HG03280 (cell line): ENCODE results near the gene GTPBP2.
"Not testable (repeated sequence)": the region's sequence is repeated elsewhere in the genome, so short reads cannot be mapped to it uniquely, and the experiment has no call there.

Experiments
- ATAC-seq: cut with Tn5 transposase; IDR thresholded peaks from one replicate; pipeline ENCODE4 v1.9.1; 2021; ENCODE audit warnings: mild to moderate bottlenecking, moderate library complexity; ENCODE audit not compliant: unreplicated experiment

GTPBP2 gene

DNA sequence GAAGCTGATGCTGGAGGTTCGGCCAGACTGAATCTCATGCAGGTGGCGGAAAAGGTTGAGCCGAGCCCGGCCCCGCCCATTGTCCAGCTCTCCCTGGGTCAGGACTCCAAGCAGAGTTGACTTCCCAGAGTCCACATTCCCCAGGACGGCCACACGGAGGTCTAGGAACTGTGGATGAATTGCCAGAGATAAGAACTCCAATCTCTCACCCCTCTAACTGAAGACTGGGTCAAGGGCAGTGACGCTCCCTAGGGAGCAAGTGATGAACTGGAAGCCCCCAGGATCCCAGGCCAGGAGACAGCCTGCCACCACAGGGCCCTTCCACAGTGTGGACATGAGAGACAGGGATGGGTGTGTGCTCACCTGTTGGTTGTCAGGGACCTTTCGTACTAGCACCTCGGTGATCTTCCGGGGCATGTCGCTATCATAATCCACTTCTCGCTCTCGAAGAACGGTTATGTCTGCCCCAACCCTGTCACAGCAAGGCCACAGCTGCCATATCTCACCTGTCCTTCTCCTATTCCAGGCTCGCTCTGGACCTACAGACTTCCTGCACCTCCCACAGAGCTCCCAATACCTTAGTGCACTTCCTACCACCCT, 3.6 kb downstream of the GTPBP2 start:
- ATAC-seq = no peak

- no peak for ATAC-seq
Observed at GRCh38 chr6:43624786-43625288, 4.2 kb downstream of the GTPBP2 start.

DNA sequence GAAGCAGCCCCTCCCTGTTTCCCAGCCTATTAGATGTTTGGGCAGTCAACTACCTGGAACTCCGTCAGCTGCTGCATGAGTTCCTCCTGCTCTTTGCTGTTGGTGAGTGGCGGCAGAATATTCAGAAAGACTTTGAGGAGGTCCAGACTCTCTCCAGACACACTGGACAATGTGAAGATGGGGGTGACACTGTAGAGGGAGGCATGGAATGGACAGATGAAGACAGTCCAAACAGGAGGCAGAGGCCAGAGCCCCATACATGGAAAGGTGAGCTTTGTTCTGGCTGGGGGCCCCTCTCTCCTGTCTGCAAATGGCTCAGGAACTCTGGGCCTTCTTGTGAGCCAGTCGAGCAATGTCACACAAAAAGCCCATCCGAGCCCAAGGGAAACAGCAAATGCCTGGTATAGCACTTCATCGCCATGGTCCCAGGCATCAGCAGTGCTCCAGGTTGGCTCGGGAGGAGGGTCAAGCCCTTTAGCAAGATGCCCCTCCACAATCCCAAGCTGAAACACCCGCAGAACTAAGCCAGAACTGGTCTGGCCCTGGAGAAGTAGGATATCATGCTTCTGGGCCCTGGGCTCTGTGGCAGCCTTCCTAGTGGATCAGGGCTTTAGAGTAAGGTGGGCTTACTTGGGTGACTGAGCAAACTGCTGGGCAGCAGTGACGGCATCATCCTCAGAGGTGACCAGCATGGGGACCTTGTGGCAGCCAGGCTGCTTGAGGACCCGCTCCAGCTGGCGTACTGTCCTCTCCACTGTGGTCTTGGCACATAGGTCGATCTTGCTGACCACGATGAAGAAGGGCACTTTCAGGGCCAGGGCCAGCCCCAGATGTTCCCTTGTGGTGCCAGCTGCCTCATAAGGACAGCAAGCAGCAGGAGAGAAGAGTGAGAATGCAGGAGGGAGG, 4.9 kb downstream of the GTPBP2 start:
- ATAC-seq = no peak

- ATAC-seq = no peak
Observed at GRCh38 chr6:43622541-43622940, 6.5 kb downstream of the GTPBP2 start.

DNA sequence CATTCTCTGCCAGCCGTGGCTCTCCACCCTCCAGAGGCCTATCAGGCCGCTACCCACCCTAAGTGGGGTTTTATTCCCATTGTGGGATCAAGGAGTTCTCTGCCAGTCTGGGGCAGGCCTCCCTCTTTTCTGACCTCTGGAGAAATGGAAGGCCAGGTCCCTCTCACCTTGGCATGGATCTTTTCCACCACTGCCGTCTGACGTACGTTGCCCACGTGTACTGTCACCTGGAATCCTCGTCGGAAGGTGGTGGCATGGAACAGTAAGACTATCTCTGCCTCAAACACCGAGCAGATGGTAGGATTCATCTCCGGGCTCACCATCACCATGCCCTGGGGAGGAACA, 7.3 kb downstream of the GTPBP2 start:
- no peak for ATAC-seq

DNA sequence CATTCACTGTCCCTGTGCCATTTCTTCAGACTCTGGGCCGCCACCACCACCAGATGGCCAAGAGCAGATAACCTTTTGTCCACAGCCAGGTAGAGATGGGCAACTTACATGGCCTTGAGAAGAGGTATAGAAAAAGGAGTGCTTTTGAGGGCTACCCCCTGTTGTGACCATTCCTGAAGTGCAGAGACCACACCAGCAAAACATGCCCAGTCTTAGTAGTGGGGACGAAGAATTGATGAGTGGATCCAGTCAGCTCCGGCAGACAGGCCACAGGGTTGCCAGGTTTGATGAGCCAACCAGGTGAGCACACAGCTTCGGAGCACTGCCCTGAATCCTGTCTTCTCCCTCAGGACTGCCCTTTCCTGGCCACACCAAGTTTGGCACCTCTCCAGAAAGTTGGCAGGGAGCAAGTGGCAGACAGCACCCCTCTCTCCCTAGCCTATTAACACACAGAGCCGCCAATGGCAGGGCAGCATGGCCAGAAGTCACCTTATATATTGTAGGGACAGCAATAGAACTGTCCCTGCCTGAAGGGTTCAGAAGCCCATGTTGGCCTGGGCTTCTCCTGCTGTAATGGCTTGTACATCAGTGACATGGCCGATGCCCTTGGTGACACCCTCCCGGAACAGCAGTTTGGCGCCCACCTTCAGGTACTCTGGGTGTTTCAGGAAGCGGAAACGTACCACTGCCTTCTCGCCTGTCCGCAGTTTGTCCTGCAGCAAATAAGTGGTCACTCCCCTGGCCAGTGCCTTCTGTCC, 7.8 kb downstream of the GTPBP2 start:
- ATAC-seq = no peak

DNA sequence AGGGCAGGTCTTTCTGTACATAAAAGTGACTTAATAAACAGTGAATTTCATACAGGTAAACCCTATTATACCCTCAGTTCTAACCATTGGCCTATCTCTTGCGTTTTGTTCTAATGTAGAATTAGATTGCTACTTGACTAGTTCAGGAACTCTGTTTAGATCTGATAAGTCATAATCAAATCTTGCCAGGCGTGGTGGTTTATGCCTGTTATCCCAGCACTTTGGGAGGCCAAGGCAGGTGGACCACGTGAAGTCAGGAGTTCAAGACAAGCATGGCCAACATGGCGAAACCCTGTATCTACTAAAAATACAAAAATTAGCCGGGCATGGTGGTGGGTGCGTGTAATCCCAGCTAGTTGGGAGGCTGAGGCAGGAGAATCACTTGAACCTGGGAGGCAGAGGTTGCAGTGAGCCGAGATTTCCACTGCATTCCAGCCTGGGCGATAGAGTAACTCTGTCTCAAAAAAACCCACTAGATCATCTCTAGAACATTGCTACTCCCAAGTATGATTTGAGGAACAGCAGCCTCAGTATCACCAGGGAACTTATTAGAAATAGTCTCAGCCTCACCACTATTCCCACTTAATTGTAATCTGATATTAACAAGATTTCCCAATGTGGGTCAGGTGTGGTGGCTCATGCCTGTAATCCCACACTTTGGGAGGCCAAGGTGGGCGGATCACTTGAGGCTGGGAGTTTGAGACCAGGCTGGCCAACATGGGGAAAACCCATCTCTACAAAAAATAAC, 12.2 kb downstream of the GTPBP2 start:
- no peak for ATAC-seq

GRCh38 chr6:43614396-43614730, 14.7 kb downstream of the GTPBP2 start:
- ATAC-seq = no peak

DNA sequence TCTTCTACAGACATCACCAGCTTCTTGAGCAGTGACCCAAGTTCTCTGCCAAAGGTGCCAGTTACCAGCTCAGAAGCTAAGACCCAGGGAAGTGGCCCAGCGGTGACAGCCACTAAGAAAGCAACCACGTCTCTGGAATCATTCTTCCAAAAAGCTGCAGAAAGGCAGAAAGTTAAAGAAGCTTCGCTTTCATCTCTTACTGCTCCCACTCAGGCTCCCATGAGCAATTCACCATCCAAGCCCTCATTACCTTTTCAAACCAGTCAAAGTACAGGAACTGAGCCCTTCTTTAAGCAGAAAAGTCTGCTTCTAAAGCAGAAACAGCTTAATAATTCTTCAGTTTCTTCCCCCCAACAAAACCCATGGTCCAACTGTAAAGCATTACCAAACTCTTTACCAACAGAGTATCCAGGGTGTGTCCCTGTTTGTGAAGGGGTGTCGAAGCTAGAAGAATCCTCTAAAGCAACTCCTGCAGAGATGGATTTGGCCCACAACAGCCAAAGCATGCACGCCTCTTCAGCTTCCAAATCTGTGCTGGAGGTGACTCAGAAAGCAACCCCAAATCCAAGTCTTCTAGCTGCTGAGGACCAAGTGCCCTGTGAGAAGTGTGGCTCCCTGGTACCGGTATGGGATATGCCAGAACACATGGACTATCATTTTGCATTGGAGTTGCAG, 15.2 kb downstream of the GTPBP2 start:
- ATAC-seq = no peak

DNA sequence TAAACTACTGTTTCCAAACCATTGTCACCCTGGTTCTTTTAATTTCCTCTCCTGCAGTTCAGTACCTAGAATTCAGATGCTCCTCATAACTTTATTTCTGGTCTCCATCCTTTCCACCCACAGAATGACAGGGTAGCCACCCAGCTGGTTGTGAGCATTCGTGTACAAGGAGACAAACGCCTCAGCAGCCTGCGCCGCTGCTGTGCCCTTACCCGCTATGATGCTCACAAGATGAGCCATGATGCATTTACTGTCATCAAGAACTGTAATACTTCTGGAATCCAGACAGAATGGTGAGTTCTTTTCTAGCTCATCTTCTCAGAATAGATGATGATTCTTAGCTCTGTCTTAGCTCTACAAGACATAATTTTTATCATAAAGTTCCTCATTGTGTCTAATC, 18.6 kb downstream of the GTPBP2 start:
- ATAC-seq = no peak

- no peak for ATAC-seq
Observed at GRCh38 chr6:43609402-43609801, 19.7 kb downstream of the GTPBP2 start.

GRCh38 chr6:43608807-43609206, 20.3 kb downstream of the GTPBP2 start:
- ATAC-seq = no peak

DNA sequence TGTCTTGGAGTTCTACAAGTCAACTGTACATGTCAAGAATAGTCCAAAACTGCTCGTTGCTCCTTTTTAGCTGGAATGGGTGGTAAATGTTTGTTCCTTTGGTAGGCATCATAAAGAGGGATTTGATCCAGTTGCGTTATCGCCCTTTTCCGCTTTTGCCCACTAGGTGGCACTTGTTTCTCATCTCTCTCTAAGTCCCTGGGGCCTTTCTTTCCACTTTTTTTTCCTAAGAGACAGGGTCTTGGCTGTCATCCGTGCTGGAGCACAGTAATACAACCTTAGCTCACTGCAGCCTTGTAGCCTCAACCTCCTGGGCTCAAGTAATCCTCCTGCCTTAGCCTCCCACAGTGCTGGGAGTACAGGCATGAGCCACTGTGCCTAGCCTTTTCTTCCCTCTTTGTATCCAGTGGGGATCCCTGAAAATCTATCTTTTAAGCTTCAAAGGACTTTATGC, 20.7 kb downstream of the GTPBP2 start:
- ATAC-seq = no peak

- ATAC-seq = no peak
Observed at GRCh38 chr6:43606019-43606418, 23.0 kb downstream of the GTPBP2 start.

GRCh38 chr6:43604174-43604573, 24.9 kb downstream of the GTPBP2 start:
- no peak for ATAC-seq

- no peak for ATAC-seq
Observed at GRCh38 chr6:43600595-43600994, 28.5 kb downstream of the GTPBP2 start.

GRCh38 chr6:43593938-43594337, 35.1 kb downstream of the GTPBP2 start:
- ATAC-seq = no peak

DNA sequence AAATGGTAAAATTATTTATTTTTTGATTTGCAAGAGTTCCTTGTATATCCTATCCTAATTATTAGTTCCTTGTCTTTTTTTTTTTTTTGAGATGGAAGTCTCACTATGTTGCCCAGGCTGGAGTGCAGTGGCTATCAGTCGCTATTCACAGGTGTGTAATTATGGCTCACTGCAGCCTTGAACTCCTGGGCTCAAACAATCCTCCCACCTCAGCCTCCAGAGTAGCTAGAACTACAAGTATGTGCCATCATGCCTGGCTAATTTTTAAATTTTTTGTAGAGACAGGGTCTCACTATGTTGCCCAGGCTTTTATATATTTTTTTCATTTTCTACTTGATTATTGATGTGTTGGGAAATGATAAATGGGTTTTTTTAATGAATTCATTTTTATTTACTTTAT, 39.5 kb downstream of the GTPBP2 start:
- ATAC-seq = not testable (repeated sequence)

- ATAC-seq = no peak
Observed at GRCh38 chr6:43588194-43588593, 40.9 kb downstream of the GTPBP2 start.

GRCh38 chr6:43584892-43585570, 44.0 kb downstream of the GTPBP2 start:
- no peak for ATAC-seq
